SK-N-SH (cell line): ENCODE results near the gene PLB1. TPM values are rescaled to one million over a fixed set of nuclear protein-coding genes. Genes with fewer than 3 reads are reported as not detected.

ENCODE experiments used
- CTCF ChIA-PET: fragments of 300-600, 350-600 bp; formaldehyde crosslinking; extraction: SDS; loops from one replicate; lab custom pipeline; 2021; lab: Yijun Ruan, JAX
- POLR2A ChIA-PET: fragments of 350-600 bp; sonication (Branson Sonifier 250); formaldehyde crosslinking; extraction: SDS; loops from one replicate; lab custom pipeline; 2020; ENCODE audit warnings: antibody characterized with exemption, inconsistent platforms; lab: Yijun Ruan, JAX
- DNase-seq: peaks from one replicate; pipeline ENCODE4 v3.0.0; 2012
- H2AFZ ChIP-seq: fragments of 200-600 bp; sonication (generic); 2 replicates; pipeline ENCODE4 v1.8.1; 2016; ENCODE audit warnings: antibody characterized with exemption, mild to moderate bottlenecking, low read depth
- H3F3A ChIP-seq: fragments of 200-600 bp; sonication (generic); replicated peaks from 2 replicates; pipeline ENCODE3; 2016; ENCODE audit warnings: antibody characterized with exemption, mild to moderate bottlenecking; ENCODE audit not compliant: insufficient read depth
- H3K27ac ChIP-seq, 2 experiments: fragments of 200-500 bp in 1 of 2; fragments of 200-600 bp in 1 of 2; sonication (Bioruptor generic) in 1 of 2; sonication (generic), shearing (Covaris generic) in 1 of 2; 2 replicates each; pipeline versions ENCODE4 v1.5.1 to v1.6.1; 2014 to 2016; ENCODE audit warnings: low read depth in 2 of 2, inconsistent platforms in 1 of 2, low read length in 1 of 2, mild to moderate bottlenecking in 1 of 2, mixed read lengths in 1 of 2
- H3K27me3 ChIP-seq: fragments of 200-600 bp; sonication (generic), shearing (Covaris generic); 2 replicates; pipeline ENCODE4 v1.6.1; 2016; ENCODE audit warnings: mixed run types; ENCODE audit not compliant: insufficient read depth
- H3K36me3 ChIP-seq, 2 experiments: fragments of 200-500 bp in 1 of 2; fragments of 200-600 bp in 1 of 2; sonication (Bioruptor generic) in 1 of 2; sonication (generic) in 1 of 2; replicated peaks in 1 of 2; 2 replicates each; pipeline versions ENCODE3 to v1.5.1; 2014 to 2016; ENCODE audit warnings: low read length in 1 of 2, mild to moderate bottlenecking in 1 of 2; ENCODE audit not compliant: insufficient read depth in 2 of 2, control insufficient read depth in 1 of 2
- H3K4me1 ChIP-seq, 2 experiments: fragments of 200-500 bp in 1 of 2; fragments of 200-600 bp in 1 of 2; sonication (Bioruptor generic) in 1 of 2; sonication (generic), shearing (Covaris generic) in 1 of 2; 2 replicates each; pipeline versions ENCODE4 v1.5.1 to v1.6.1; 2014 to 2016; ENCODE audit warnings: low read depth in 1 of 2, low read length in 1 of 2, mixed run types in 1 of 2; ENCODE audit not compliant: insufficient read depth in 2 of 2, control insufficient read depth in 1 of 2
- H3K4me2 ChIP-seq: fragments of 200-600 bp; sonication (generic), shearing (Covaris generic); 2 replicates; pipeline ENCODE4 v1.6.1; 2017; ENCODE audit warnings: mixed run types
- H3K4me3 ChIP-seq, 2 experiments: fragments of 200-500 bp in 1 of 2; fragments of 200-600 bp in 1 of 2; sonication (Bioruptor generic) in 1 of 2; sonication (generic), shearing (Covaris generic) in 1 of 2; 2 replicates each; pipeline versions ENCODE4 v1.5.1 to v1.8.1; 2014 to 2016; ENCODE audit warnings: low read depth in 2 of 2, inconsistent platforms in 1 of 2, low read length in 1 of 2, mild to moderate bottlenecking in 1 of 2, mixed read lengths in 1 of 2, moderate library complexity in 1 of 2
- H3K79me2 ChIP-seq: fragments of 200-600 bp; sonication (generic); 2 replicates; pipeline ENCODE4 v1.8.1; 2017; ENCODE audit warnings: mild to moderate bottlenecking; ENCODE audit not compliant: insufficient read depth
- H3K9ac ChIP-seq: fragments of 200-600 bp; sonication (generic); 2 replicates; pipeline ENCODE4 v1.6.1; 2017; ENCODE audit warnings: mixed run types
- H3K9me2 ChIP-seq: fragments of 200-600 bp; sonication (generic); 2 replicates; pipeline ENCODE4 v1.6.1; 2017; ENCODE audit warnings: mixed run types
- H3K9me3 ChIP-seq: fragments of 200-600 bp; sonication (generic); 2 replicates; pipeline ENCODE4 v1.6.1; 2017; ENCODE audit warnings: mixed run types, mild to moderate bottlenecking, moderate library complexity
- H4K20me1 ChIP-seq: fragments of 200-600 bp; sonication (generic); 2 replicates; pipeline ENCODE4 v1.6.1; 2017; ENCODE audit warnings: mild to moderate bottlenecking, mixed run types; ENCODE audit not compliant: insufficient read depth
- CHD2 ChIP-seq: fragments of 150-350 bp; IDR thresholded peaks from 2 replicates; pipeline ENCODE4 v1.6.1; 2018; ENCODE audit warnings: low read length; ENCODE audit not compliant: partially characterized antibody
- EP300 ChIP-seq, 2 experiments: IDR thresholded peaks; 2 replicates each; pipeline versions ENCODE4 v1.4.0 to v1.6.1; 2012; ENCODE audit warnings: borderline replicate concordance in 1 of 2, low read depth in 1 of 2, low read length in 1 of 2
- GATA2 ChIP-seq: sonication (generic); formaldehyde crosslinking; IDR thresholded peaks from 2 replicates; pipeline ENCODE4 v1.5.0; 2020; ENCODE audit warnings: mild to moderate bottlenecking, missing genetic modification reagents
- MXI1 ChIP-seq: IDR thresholded peaks from 2 replicates; pipeline ENCODE4 v1.6.1; 2012; ENCODE audit warnings: mild to moderate bottlenecking, low read depth, low read length, improper control_type of control experiment
- POLR2AphosphoS5 ChIP-seq: IDR thresholded peaks from 2 replicates; pipeline ENCODE4 v1.6.1; 2012; ENCODE audit warnings: low read depth, low read length
- RXRA ChIP-seq: IDR thresholded peaks from 2 replicates; pipeline ENCODE4 v1.4.0; 2012; ENCODE audit warnings: low read depth, mild to moderate bottlenecking, borderline replicate concordance
- SIN3A ChIP-seq: IDR thresholded peaks from 2 replicates; pipeline ENCODE4 v1.6.1; 2012; ENCODE audit warnings: low read depth, mild to moderate bottlenecking, low read length, moderate library complexity, borderline replicate concordance
- TCF12 ChIP-seq: IDR thresholded peaks from 2 replicates; pipeline ENCODE4 v1.4.0; 2012
- YY1 ChIP-seq: IDR thresholded peaks from 2 replicates; pipeline ENCODE4 v1.4.0; 2012; ENCODE audit warnings: low read depth, mild to moderate bottlenecking
- WGBS: methylation state at CpG from one replicate; pipeline ENCODE4 v1.1.6; 2017; ENCODE audit warnings: low lambda C conversion rate; 5-methylcytosine and 5-hydroxymethylcytosine counted together
- polyA plus RNA-seq, 3 experiments: library from polyadenylated mRNA; depleted of rRNA; stranded (reverse); fragments of >200 nt; gene quantifications; 2 replicates each; pipeline ENCODE4 v1.2.3, GENCODE V29; 2012
- TF ChIP-seq, protein P1 (sequence below): fragments of 150-350 bp; IDR thresholded peaks from 2 replicates; pipeline ENCODE4 v1.6.1; 2017; ENCODE audit warnings: antibody characterized with exemption, low read length, low read depth, borderline replicate concordance
- TF ChIP-seq, protein P2 (sequence below): fragments of 150-350 bp; IDR thresholded peaks from 2 replicates; pipeline ENCODE4 v1.6.1; 2016; ENCODE audit warnings: mild to moderate bottlenecking, low read depth, low read length
- TF ChIP-seq, protein P3 (sequence below): IDR thresholded peaks from 2 replicates; pipeline ENCODE4; 2012

PLB1 gene
- polyA plus RNA-seq, 1 of the 3 experiments (the other 2 are of a cell fraction): 0.10 TPM

DNA sequence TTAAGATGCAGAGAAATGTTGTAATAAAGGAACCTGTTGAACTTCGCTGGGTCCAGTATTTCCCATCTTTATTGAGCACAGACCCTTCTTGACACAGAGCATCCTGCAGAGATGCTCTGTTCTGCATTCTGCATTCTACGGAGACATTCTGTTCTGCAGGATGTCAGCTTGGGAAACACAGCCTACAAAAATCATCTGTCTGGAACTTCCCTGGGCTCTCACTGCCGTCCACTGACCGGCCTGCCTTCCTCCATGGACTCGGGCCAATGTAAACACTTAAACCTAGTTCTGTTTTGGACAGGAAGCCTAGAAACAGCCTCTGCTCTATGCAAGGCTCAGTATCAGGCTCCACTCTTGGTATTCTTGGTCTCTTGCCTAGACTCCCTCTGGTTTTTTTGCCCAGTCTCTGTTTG is 165.7 kb downstream of the PLB1 start (continued):
- TF ChIP-seq, protein P1, sequence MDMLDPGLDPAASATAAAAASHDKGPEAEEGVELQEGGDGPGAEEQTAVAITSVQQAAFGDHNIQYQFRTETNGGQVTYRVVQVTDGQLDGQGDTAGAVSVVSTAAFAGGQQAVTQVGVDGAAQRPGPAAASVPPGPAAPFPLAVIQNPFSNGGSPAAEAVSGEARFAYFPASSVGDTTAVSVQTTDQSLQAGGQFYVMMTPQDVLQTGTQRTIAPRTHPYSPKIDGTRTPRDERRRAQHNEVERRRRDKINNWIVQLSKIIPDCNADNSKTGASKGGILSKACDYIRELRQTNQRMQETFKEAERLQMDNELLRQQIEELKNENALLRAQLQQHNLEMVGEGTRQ: no peak
- TF ChIP-seq, protein P2, sequence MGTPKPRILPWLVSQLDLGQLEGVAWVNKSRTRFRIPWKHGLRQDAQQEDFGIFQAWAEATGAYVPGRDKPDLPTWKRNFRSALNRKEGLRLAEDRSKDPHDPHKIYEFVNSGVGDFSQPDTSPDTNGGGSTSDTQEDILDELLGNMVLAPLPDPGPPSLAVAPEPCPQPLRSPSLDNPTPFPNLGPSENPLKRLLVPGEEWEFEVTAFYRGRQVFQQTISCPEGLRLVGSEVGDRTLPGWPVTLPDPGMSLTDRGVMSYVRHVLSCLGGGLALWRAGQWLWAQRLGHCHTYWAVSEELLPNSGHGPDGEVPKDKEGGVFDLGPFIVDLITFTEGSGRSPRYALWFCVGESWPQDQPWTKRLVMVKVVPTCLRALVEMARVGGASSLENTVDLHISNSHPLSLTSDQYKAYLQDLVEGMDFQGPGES: no peak
- TF ChIP-seq TCF12 (peak; percentile 84), SIN3A (peak; percentile 43; the same call in 1 of the 2 replicates), GATA2 (no peak), CHD2 (no peak), POLR2AphosphoS5 (peak; percentile 40; the same call in 1 of the 2 replicates), RXRA (no peak; the same call in 1 of the 2 replicates), EP300 (IDR thresholded peaks at IDR 0.05; ENCODE audit: borderline replicate concordance in 1 of 2, low read depth in 1 of 2, low read length in 1 of 2) (peak in 1 of 2 experiments; percentile 61; a peak in 2 of 4 replicates), MXI1 (no peak)
- TF ChIP-seq, protein P3, sequence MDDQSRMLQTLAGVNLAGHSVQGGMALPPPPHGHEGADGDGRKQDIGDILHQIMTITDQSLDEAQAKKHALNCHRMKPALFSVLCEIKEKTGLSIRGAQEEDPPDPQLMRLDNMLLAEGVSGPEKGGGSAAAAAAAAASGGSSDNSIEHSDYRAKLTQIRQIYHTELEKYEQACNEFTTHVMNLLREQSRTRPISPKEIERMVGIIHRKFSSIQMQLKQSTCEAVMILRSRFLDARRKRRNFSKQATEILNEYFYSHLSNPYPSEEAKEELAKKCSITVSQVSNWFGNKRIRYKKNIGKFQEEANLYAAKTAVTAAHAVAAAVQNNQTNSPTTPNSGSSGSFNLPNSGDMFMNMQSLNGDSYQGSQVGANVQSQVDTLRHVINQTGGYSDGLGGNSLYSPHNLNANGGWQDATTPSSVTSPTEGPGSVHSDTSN: peak; percentile 69

DNA sequence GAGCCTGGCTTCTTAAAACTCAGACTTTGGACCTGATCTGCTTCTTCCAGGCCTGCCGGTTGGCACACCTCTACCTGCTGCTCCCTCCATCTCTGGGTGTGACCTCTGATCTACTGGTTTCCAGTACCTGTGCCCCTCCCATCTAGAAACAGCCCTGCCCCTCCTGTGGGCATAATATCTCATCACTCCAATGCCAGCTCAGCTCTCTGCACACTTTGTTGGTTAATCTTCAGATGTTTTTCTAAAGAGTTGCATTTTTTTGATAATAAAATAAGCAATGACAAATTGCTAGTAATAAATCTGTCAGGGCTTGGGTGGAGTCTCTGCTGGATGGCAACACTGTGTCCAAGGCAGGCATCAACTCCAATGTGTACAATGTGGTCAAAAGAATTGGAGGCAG is 166.2 kb downstream of the PLB1 start:
- Histone ChIP-seq H3K4me1 (peaks cover 43 to 55% of the 10 kb centered on the region in 2 experiments), H3K27ac (peak overlapping the region; percentile 68 to 98), H3K27me3 (no peaks in the 10 kb centered on the region), H2AFZ (no peak overlapping the region), H4K20me1 (no peaks in the 10 kb centered on the region), H3K9me2 (no peaks in the 10 kb centered on the region), H3K36me3 (no peaks in the 10 kb centered on the region), H3K4me3 (no peak overlapping the region), H3K9me3 (no peaks in the 10 kb centered on the region), H3F3A (peaks cover 25% of the 10 kb centered on the region), H3K79me2 (no peaks in the 10 kb centered on the region), H3K9ac (no peak overlapping the region), H3K4me2 (peak overlapping the region; percentile 56)
- TF ChIP-seq, protein P3: peak; percentile 73
- TF ChIP-seq YY1 (no peak), TCF12 (no peak)
- 79% methylated on average over 1 of the region's 1 CpG for WGBS
- ChIA-PET POLR2A (no interaction called here), CTCF (interaction anchor here (1.1 to 6.8 kb wide), 3 partner anchors 14 to 91 kb away, joined by 4 to 69 read pairs (median 49); partner anchors contain the start of gene PPP1CB)
- DNase-seq: no peak
